ENCODE data around the gene RBM43.
"Not testable (repeated sequence)": the region's sequence is repeated elsewhere in the genome, so short reads cannot be mapped to it uniquely, and the experiment has no call there.

Gene RBM43

GRCh38 chr2:151243468-151243867, 18.2 kb downstream of the RBM43 start:
- TF ChIP-seq CTCF (conservative IDR thresholded peaks at IDR 0.05; ENCODE audit: control insufficient read depth, insufficient read depth, low read depth, low read length): no peak
- no peak overlapping the region for H3K4me3 ChIP-seq (ENCODE audit: control insufficient read depth, low read depth, low read length)
- DNase-seq (ENCODE audit: low read depth): no peak

- DNase-seq (ENCODE audit: low read depth): peak; percentile 38
Measured at GRCh38 chr2:151241224-151241623, 20.4 kb downstream of the RBM43 start.

GRCh38 chr2:151240433-151240832, 21.2 kb downstream of the RBM43 start:
- no peak for TF ChIP-seq CTCF (conservative IDR thresholded peaks at IDR 0.05; ENCODE audit: control insufficient read depth, insufficient read depth, low read depth, low read length)
- DNase-seq (ENCODE audit: low read depth): no peak
- no peak overlapping the region for H3K4me3 ChIP-seq (ENCODE audit: control insufficient read depth, low read depth, low read length)

More at GRCh38 chr2:151241224-151241623, 20.4 kb downstream of the RBM43 start:
- no peak for TF ChIP-seq CTCF (conservative IDR thresholded peaks at IDR 0.05; ENCODE audit: control insufficient read depth, insufficient read depth, low read depth, low read length)
- H3K4me3 ChIP-seq (ENCODE audit: control insufficient read depth, low read depth, low read length): no peak overlapping the region

GRCh38 chr2:151239624-151240023, 22.0 kb downstream of the RBM43 start:
- DNase-seq (ENCODE audit: low read depth): no peak
- TF ChIP-seq CTCF (conservative IDR thresholded peaks at IDR 0.05; ENCODE audit: control insufficient read depth, insufficient read depth, low read depth, low read length): no peak

GRCh38 chr2:151238527-151239487, 22.9 kb downstream of the RBM43 start:
- TF ChIP-seq CTCF (conservative IDR thresholded peaks at IDR 0.05; ENCODE audit: control insufficient read depth, insufficient read depth, low read depth, low read length): peak; percentile 89
- H3K4me3 ChIP-seq (ENCODE audit: control insufficient read depth, low read depth, low read length): no peak overlapping the region
- peak; percentile 88 for DNase-seq (ENCODE audit: low read depth)

More at GRCh38 chr2:151239624-151240023, 22.0 kb downstream of the RBM43 start:
- no peak overlapping the region for H3K4me3 ChIP-seq (ENCODE audit: control insufficient read depth, low read depth, low read length)

- TF ChIP-seq CTCF (conservative IDR thresholded peaks at IDR 0.05; ENCODE audit: control insufficient read depth, insufficient read depth, low read depth, low read length): no peak
- DNase-seq (ENCODE audit: low read depth): peak; percentile 51
- no peak overlapping the region for H3K4me3 ChIP-seq (ENCODE audit: control insufficient read depth, low read depth, low read length)
Measured at GRCh38 chr2:151237422-151238025, 24.1 kb downstream of the RBM43 start.

GRCh38 chr2:151233760-151234159, 27.9 kb downstream of the RBM43 start:
- DNase-seq (ENCODE audit: low read depth); H3K4me3 ChIP-seq (ENCODE audit: control insufficient read depth, low read depth, low read length): not testable (repeated sequence)

- DNase-seq (ENCODE audit: low read depth); H3K4me3 ChIP-seq (ENCODE audit: control insufficient read depth, low read depth, low read length): not testable (repeated sequence)
Measured at GRCh38 chr2:151233288-151233687, 28.4 kb downstream of the RBM43 start.
